DOHH2 (cell line): ENCODE measurements around the gene DOCK10.
"Not testable (repeated sequence)": the region's sequence is repeated elsewhere in the genome, so short reads cannot be mapped to it uniquely, and the experiment has no call there.

Experiments used
- CTCF ChIP-seq: fragments of 200-600 bp; sonication (generic); IDR thresholded peaks from one replicate; pipeline ENCODE4 v1.5.1; 2014; ENCODE audit warnings: antibody characterized with exemption, mild to moderate bottlenecking, low read depth, low read length; ENCODE audit not compliant: poor library complexity, severe bottlenecking
- EZH2phosphoT487 ChIP-seq: fragments of 200-600 bp; sonication (generic); IDR thresholded peaks from 2 replicates; pipeline ENCODE4 v1.6.1; 2017; ENCODE audit warnings: borderline replicate concordance, mild to moderate bottlenecking, antibody characterized with exemption, low read length, moderate library complexity, mixed read lengths

GRCh38 chr2:224943601-224944041 lies 98.6 kb downstream of the DOCK10 start:
- not testable (repeated sequence) for TF ChIP-seq CTCF, EZH2phosphoT487
